GM18519 (cell line): ENCODE results near the gene HSD11B2.

Experiments used
- ATAC-seq: cut with Tn5 transposase; IDR thresholded peaks from one replicate; pipeline ENCODE4 v1.9.1; 2021; ENCODE audit warnings: mild to moderate bottlenecking, moderate library complexity; ENCODE audit not compliant: unreplicated experiment, low FRiP score

Gene HSD11B2

DNA sequence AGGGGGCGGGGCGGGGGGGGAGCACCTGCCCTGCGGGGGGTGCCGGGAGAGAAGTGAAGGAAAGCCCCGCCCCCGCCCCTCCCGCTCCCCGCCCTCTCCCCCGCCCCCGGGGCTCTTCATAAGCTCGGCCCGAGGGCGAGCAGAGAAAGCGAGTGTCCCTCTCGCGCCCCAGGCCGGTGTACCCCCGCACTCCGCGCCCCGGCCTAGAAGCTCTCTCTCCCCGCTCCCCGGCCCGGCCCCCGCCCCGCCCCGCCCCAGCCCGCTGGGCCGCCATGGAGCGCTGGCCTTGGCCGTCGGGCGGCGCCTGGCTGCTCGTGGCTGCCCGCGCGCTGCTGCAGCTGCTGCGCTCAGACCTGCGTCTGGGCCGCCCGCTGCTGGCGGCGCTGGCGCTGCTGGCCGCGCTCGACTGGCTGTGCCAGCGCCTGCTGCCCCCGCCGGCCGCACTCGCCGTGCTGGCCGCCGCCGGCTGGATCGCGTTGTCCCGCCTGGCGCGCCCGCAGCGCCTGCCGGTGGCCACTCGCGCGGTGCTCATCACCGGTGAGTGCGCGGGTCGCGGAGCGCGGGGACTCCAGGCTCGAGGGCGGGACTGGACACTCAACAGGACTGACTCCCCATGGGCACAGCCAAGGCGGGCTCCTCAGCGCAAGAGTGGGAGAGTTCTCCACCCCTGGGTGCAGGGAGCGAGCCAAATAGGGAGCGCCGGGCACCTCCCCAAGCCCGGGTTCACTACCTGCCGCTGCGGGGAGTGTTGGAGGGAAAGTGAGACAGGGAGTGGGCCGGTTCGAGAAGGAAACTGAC is at the start of gene HSD11B2:
Gene HSD11B2, plus strand, starts transcription at position 145 of the 798 bp plus-strand sequence. Its CDS starts 128 bp downstream, at position 273.
- ATAC-seq, result no peak

DNA sequence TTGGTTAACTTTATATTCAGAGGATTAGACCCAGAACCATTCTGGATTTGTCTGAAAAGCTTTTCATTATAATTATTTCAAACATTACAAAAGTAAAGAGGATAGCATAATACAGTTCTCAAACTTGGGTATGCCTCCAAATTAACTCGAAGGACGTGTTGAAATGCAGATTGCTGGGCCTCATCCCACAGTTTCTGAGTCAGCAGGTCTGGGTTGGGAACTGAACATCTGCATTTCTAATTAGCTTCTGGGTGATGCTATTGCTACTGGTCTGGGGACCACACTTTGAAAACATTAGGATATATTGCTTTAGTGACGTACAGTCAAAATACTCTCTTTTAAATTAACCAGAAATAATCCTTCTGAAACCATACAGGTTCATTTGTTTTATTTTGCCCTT is 47.6 kb upstream of the HSD11B2 start:
- ATAC-seq, result no peak

DNA sequence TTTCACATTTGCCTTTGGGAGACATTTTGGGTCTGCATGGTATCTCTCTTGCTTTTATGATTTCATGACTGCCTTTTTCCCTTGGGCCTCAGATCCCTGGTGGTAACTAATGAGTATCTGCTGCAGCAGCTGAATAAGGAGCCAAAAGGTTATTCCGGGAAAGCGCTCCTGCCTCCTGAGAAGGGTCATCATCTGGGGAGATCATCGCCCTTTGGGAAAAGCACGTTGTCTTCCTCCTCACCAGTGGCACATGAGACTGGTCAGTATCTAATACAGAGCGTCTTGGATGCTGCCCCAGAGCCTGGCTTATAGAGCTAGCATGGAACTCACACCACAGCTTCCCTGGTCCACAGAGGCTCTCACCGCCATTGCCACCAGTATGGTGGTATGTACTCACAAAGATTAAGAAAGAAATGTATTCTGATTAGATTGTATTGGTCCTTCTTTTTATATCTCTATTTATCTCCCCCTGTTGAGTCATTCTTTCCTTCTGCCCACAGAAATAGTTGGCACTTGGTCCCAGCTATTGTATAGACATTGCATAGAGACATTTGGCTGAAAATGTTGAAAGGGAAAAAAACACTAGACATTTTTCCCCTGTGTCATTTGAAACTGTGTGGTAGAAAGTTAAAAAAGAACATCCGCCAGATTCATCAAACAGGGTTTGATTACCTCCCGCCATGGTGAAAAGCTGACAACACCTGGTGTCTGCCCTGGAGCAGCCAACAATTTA is 46.0 kb upstream of the HSD11B2 start:
- no peak for ATAC-seq

DNA sequence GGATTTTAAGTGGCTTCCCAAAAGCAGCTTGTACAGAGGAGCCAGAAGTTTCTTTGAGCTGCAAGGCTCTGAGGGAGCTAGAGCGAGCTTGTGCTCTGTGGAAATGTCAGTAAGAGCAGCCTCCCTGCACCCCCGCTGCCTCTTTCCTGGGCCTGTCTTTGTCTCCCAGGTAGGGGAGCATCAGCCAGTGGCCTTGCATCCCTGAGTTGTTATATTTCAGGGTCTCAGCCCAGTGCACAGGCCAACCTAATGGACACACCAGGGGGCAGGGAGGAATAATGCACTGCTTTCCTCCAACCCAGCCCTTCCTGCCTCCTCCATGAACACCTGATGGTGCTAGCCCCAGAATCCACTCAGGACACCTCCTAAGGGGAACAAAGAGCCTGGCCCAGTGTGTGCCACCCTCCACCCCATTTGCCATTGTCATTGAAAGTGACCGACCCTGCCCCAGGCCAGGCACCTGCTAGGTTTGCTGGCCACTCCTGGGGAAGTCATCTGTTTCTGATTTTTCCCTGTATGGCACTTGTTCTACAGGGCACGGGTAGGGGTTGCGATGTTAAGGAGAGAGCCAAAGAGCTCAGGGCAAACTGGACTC is 44.0 kb upstream of the HSD11B2 start:
- ATAC-seq, result no peak

DNA sequence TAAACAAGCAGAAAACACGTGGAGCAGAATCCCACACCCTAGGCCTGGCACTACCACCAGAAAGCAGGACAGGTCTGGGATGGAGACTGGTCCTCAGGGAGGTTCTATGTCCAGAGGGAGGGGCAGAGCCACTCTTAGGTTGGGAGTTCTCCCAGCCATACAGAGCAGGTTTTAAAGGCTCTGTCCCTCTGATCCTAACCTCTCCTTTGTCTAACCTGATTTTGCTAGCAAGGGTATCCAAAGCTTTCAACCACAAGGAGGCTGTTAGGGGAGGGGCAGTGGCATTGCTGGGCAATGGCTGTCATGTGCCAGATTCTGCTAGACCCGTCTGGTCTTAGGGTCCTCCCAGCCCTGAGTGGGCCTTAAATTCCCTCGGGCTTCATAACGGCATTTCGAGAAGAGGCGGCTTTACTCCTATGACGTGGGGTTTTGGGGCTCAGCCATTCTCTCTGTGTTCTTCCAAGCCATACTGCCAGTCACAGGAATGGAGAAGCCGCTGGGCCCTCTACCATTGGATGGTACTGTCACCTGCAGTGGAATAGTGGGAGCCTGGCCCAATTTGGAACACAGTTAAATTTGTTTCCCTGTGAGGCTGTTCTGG is 43.3 kb upstream of the HSD11B2 start:
- ATAC-seq, result no peak

DNA sequence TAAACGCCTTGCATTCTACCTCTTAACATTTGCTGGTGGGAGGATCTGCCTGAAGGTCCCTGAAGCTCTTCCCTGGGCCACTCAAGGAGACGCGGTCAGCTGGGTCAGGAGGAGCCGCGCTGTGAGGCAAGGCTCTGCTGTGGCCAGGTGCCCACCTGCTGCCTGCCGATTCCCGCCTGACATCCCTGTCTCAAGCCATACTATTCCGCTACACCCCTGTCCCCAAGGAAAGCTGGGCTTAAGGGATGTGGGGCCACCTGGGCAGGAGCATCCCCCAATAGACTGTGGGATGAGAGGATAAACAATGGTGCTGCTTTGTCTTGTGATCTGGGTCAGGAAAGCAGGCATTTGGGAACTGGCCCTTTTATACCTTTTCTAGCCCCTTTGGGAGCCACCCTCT is 42.7 kb upstream of the HSD11B2 start:
- ATAC-seq, result no peak

DNA sequence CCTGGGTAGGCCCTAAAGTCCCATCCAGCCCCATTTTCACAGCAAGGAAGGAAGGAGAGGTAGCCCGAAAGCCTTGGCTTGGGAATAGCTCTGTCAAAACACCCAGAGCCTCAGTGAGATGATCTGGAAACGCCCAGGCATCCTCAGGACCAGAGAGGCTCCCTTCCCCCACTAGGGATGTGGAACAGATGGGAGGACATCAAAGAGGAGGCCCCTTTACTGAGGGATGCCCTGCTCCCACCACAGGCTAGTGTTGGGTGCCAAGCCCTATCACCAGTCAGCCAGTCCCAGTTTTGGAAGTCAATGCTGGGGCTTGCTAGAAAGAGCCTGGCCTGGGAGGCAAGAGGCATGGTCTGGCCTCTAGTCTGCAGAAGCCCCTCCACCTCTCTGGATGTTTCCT is 42.3 kb upstream of the HSD11B2 start:
- ATAC-seq, result no peak

DNA sequence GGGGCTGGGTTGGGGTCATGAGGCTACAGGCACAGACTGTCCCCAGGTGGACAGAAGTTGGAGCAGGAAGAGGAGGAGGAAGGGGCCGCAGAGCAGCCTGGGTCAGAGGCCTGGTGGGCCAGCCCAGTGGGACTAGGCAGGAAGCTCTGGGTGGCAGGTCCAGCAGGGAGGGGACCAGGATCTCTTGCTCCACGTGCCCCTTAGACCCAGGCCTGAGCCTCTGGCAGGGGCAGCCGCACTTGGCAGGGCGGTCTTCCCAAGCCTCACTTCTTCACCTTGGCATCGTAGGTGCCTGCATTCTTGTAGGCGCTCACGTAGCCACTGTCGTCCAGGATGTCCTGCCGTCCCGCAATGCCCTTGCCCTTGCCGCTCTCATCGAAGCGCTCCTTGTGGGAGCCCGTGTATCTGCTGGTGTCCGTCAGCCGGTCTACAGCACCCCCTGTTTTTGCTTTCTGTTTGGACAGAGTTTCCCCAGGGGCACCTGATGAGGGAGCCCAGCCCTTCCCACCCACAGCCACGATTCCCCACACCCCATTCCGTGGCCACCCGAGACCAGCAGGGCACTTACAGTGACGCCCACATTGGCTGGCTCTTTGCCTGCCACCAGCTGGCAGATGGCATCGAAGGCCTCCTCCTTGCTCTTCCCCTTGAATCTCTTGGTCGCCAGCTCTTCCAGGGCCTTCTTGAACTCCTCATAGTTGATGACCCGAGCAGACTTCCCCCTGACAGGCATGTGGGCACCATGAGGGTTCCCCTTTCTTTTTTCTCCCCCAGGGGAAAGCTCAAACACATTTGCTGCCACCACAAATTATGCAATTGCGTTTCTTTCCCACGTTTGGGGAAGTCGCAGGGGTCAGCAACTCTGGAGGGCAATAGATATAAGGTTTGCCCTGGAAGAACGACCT is 40.8 kb upstream of the HSD11B2 start:
- no peak for ATAC-seq

DNA sequence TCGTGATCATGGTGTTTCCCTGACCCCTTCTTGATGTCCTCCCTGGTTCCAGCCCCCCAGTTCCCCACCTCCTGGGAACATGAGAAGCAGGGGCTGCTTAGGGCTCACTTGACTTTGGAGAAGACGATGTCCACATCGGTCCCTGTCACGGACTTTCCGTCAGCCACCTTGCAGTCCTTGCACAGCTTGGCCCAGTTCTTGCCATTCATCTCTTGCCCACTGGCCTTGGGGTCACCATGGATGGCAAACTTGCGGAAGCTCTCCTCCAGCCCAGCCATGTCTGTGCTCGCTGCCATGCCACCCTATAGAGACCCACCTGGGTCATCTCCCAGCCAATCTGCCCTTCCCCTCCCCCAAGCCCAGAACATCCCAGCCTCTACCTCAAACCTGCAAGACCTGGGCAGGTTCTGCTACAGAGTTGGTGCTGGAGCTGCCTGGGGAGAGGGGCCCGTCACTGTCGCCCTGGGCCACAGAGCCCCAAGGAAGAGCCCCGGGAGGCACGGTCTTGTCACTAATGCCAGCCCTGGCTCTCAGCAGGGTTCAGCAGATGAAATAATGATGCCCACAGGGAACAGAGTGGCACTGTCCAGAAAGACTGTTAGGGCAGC is 40.0 kb upstream of the HSD11B2 start:
- no peak for ATAC-seq

DNA sequence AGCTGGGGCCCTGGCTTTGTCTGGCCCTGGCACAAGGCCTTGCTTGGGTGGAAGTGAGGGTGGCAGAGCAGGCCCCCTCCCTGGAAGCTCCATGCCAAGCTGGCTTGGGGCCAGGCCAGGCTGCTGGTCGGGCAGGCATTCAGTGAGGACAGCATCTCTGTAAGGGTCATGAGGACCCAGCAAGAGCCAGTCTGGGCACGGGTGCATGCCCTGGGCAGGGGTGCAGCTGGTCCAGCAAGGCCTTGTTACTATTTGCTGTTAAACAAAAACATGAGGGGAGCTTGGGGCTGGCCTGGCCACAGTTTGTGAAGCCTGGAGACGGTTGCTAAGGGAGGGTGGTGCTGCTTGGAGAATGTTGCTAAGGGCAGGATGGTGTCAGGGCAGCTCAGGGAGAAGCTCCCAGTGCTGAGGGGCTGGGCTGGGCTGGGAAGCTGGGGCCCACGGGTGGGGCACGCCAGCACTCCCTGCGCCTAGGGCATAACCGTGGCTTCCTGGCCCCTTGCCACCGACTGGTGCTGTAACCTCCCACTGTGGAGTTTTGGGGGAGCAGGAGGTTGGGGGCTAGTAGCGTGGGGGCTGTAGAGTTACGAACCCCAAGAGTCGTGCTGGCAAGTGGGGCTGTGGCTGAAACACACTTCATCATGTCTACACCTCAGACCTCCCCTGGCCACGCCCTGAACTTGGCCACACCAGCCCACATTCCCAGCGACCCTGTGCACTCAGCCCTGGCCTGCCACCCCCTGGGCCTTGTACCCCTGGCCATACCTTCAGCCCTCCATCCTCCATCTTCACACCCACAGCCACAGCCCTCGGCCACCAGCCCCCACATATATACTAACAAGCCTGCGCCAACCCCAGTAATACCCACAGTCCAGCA is 39.3 kb upstream of the HSD11B2 start:
- ATAC-seq, result no peak

DNA sequence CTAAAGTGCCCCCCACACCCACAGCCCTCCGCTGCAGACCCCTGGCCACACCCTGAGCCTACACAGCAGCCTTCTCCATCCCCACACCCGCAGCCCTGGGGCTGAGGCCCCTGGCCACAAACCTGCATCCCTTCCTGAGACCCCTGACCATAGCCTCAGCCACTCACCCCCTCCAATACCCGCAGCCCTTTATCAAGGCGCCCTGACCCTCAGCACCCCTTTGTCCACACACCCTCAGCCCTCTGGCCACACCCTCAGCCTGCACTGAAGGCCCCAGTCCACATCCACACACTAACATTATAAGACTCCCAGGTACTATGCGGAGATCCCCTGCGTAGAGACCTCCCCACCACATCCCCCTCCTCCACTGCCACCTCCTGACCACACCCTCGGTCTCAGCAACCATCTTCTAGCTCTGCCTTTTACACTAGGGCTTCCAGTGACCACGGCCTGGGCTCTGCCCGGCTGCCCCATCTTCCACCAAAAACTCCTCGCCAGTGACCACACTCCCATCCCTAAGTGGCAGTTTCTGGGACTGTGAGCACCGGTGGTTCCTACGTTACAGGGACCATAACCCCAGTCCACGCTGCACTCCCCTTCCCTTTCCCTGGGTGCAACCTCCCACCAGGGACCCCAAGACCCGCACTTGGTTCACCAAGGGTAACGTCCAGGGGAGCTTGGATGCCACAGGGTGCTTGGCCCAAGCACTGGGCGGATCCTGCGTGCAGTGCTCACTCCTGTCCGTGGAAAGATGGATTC is 38.4 kb upstream of the HSD11B2 start:
- ATAC-seq, result no peak

DNA sequence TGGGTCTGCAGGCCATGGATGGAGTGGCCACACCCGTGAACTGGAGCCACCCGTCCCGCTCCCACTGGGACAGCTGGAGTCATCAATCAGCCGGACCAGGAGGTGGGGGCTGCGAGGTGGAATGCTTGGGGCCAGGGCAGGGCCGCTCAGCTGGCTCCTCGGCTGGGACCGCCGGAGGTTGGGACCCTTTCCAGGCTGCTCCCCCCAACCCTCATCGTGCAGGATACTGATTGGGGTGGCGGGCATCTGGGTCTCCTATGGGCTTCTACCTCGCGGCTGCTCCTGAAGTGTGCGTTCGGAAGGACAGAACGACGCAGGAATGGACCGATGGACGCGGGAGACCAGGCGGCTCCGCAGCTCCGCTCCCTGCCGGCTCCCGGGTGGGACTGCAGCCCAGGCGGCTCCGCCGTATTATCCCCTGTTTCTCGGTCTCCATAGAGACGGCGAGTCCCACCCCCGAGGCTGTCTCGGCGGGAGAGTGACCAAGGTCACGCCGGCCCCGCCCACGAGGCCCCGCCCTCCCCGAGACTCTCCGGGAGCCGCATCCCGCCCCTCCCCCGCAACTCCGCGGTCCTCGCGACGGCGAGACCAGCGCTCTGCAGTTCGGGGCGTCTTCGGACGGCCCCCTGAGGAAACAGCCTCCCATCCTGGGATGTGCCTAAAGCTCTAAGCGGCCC is 37.7 kb upstream of the HSD11B2 start, which contains the start of gene TPPP3:
Gene TPPP3, minus strand, starts transcription at position 388 of the 677 bp plus-strand sequence. CDS start 2,387 bp downstream, outside the sequence.
- no peak for ATAC-seq

DNA sequence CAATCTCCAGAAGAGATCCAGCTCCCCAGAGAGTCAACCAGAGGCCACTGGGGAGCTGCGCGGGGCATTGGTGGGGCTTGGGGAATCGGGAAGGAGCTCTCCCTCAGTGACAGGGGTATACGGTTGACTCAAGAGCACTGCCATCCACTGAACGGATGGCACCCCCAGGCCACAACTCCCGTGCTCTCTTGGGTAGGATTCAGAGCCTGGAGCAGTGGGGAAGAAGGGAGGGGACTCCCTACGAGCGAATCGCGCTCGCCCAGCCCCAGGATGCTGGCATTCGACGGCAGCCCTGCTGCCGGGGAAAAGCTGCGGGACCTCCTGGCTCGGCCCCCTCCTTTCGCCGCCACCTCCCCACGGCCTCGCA is 37.1 kb upstream of the HSD11B2 start:
- ATAC-seq, result no peak

DNA sequence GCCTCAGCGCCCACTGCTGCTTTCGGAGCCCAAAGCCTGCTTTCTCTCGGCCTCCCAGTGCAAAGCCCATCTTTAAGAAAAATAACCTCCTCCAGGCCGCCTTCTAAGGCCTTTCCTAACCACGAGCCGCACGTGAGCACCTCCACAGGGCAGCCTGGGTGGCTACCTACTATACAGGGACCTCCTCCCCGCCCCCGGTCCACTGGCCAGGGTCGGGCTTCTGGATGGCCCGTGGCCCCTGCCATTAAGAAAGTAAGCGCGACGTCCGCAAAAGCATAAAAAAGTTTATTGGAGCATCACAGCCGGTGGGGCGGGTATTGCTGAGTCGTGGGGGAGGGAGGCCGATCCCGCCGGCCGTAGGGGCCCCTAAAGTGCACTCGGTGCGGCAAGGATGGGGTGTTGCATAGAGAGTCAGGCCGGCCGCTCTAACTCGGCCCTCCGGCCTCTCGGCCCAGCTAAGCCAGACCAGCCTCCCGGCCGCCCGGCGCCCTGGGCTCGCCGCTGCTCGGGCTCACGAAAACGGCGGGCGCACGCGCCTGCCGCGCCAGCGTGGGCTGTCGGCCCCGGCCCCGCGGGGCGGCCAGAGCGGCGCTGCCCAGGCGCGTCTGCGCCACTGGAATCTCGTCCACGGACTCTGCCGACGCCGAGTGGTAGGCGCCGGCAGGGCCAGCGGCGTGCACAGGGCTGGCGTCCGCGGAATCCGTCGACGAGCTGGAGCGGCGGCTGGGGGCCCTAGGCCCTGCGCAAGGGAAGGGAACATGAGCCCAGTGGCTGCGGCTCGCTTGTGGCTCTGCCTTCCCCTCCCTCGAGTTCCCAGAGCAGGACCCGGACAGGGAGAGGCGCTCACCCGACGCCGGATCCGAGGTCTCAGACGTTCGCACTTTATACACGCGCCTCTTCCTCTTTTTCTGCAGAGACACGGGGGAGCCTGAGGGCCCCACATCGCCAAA is 36.5 kb upstream of the HSD11B2 start:
- ATAC-seq, result no peak

DNA sequence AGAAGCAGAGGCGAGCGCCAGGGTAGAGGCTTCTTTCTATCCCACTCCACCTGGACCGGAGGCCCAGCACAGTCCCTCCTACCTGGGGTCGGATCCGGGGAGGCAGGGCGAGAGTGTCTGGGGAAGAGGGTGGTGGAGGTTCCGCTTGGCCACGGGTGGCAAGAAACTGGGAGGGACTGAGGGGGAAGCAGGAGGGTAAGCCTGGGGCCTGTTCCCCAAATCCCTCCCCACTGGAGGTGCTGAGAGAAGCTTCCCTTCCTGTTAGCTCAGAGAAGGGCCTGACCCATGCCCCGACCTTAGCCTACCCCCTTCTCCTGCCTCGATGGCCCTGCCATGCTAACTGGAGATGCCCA is 35.8 kb upstream of the HSD11B2 start:
- ATAC-seq, result no peak

DNA sequence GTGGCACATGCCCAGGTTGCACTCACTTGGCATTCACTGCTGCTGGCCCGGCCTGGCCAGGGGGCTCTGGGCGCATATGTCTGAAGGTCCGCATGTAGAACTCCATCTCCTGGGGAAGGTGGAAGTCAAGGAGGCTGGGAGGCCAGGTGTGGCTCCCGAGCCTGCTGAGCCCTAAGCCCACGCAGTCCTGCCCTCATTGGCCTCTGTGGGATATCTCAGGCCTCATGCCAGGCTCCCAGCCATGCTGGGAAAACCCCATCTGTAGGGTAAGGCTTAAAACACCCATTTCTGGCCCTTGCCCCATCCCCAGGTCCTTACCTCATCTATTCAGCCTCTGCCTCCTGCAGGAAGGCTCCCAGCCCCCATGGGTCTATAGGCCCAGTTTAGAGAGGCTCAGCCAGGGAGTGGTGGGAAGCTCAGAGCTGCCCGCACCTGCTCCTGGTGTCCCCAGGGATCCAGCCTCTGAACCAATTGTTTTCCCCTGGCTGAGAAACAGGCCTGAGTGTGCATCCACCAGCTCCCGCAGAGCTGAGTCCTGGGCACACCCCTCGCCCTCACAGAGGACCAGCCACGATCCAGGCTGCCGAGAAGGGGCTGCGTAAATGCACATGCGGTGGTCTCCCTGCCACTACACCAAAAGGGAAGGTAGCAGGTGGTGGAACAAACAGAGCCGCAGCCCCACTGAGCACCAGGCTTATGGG is 35.3 kb upstream of the HSD11B2 start:
- ATAC-seq, result no peak
